Activated CD8-positive, alpha-beta memory T cell treated with anti-CD3 and anti-CD28 coated beads, Interleukin-2, amount 50 U/mL, for 1 hour (primary cell): ENCODE data around the gene MB21D2.
"Not testable (repeated sequence)": the region's sequence is repeated elsewhere in the genome, so short reads cannot be mapped to it uniquely, and the experiment has no call there.

ENCODE experiments used
- DNase-seq: peaks from one replicate; pipeline ENCODE4 v3.0.0-alpha.2; 2020; ENCODE audit errors: extremely low read depth

MB21D2 gene, protein sequence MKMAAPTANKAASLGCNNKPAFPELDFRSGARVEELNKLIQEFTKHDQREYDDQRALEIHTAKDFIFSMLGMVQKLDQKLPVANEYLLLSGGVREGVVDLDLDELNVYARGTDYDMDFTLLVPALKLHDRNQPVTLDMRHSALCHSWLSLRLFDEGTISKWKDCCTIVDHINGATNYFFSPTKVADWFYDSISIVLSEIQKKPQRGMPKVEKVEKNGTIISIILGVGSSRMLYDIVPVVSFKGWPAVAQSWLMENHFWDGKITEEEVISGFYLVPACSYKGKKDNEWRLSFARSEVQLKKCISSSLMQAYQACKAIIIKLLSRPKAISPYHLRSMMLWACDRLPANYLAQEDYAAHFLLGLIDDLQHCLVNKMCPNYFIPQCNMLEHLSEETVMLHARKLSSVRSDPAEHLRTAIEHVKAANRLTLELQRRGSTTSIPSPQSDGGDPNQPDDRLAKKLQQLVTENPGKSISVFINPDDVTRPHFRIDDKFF

DNA sequence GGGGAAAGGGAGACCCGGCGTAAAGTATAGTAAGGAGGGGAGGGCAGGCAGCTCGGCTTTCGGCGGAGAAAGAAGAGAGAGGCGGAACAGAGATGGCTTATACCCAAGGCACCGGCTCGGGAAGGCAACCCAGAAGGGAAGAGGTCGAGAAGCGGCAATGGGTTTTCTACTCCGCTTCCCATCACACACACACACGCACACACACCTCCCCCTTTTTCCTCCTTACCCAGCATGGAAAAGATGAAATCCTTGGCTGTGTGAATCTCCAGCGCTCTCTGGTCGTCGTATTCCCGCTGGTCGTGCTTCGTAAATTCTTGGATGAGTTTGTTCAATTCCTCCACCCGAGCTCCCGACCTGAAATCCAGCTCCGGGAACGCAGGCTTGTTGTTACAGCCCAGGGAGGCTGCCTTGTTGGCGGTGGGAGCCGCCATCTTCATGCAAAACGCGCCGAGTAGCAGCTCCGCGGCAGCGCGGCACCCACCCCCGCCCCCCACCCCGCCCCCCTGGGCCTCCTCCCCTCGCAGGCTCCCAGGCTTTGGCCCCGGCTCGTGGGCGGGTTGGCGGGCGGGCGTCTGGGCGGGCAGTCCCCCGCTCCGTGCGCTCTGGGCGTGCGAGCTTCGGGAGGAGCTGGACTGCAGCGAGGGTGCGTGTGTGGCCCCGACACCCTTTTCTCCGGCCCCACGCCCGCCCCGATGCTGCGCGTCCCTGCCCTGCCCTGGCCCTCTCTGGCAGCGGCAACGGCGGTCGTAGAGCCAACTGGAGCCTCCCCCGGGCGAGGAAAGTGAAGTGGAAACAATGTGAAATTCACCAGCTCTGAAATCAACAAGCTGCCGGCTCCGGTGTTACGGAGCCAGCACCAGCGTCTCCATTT, at the start of gene MB21D2:
MB21D2 (minus strand) TSS at position 453 of the 871 bp plus-strand sequence; CDS start at position 437, 16 bp downstream.
- peak; percentile 1 for DNase-seq

DNA sequence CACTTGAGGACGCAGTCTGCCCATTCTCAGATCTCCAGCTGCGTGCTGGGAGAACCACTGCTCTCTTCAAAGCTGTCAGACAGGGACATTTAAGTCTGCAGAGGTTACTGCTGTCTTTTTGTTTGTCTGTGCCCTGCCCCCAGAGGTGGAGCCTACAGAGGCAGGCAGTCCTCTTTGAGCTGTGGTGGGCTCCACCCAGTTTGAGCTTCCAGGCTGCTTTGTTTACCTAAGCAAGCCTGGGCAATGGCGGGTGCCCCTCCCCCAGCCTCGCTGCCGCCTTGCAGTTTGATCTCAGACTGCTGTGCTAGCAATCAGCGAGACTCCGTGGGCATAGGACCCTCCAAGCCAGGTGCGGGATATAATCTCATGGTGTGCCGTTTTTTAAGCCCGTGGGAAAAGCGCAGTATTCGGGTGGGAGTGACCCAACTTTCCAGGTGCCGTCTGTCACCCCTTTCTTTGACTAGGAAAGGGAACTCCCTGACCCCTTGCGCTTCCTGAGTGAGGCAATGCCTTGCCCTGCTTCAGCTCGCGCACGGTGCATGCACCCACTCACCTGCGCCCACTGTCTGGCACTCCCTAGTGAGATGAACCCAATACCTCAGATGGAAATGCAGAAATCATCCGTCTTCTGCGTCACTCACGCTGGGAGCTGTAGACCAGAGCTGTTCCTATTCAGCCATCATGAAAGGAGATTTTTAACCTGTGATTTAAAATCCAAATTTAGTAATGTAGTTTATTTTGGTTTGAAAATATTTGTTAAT, 47.5 kb upstream of the MB21D2 start:
- not testable (repeated sequence) for DNase-seq

DNA sequence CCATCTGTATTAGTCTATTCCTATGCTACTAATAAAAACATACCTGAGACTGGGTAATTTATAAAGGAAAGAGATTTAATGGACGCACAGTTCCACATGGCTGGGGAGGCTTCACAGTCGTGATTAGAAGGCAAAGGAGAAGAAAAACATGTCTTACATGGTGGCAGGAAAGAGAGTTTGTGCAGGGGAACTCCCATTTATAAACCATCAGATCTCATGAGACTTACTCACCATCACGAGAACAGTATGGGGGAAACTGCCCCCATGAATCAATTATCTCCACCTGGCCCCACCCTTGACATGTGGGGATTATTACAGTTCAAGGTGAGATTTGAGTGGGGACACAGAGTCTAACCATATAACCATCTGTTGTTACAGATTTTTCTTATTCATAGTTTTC, 42.1 kb upstream of the MB21D2 start:
- no peak for DNase-seq

DNA sequence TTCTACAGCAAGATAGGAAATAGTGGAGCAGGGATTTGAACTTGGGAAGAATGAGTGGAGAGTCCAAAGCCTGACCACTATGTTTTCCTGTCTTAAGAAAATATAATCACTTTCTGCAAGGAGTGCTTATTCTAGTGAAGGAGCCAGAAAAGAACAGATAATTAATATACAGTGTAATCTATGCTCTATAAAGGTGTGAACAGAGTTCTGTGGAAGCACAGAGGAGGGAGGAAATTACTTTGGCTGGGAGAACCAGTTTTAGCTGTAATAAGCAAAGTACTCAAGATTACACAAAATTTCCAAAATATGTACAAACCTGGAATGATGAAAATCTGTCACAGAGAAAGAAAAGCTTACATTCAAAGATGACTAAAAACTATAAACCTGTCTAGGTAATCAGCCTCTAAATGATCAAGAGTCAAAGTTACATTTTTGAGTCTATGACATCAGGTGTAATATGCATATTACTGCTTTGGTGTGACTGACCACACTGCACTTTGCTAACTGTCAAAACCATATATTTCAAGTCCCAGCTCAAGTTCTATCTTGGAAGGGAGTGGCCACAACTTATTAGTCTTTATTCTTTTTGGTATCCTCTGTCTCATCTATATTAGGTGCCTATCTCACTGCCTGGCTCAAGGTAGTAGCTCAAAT, 40.7 kb upstream of the MB21D2 start:
- DNase-seq = no peak

DNA sequence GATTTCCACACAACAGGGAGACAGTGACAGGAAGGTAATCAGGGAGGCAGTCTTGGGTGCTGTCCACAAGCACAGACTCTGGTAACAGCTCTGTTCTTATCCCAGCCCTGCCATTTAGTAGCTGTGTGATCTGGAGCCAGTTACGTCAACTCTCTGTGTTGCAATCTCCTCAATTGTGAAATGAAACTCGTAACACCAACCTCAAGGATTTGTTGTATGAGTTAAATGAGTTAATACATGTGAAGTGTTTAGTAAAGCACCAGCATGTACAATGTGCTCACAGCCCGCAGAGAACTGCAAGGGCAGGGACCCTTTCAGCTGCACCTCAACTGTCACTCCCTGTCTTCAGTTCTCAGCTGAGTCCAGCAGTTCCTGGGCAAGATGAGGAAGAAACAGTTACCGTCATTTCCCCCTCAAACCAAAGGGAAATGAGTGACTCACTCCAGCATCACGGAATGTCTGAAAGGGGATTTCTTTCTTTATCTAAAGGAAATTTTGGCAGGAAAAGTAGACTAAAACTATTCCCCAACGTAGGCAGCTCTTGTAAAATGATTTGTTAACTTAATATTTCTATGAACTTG, 39.9 kb upstream of the MB21D2 start:
- DNase-seq = no peak

DNA sequence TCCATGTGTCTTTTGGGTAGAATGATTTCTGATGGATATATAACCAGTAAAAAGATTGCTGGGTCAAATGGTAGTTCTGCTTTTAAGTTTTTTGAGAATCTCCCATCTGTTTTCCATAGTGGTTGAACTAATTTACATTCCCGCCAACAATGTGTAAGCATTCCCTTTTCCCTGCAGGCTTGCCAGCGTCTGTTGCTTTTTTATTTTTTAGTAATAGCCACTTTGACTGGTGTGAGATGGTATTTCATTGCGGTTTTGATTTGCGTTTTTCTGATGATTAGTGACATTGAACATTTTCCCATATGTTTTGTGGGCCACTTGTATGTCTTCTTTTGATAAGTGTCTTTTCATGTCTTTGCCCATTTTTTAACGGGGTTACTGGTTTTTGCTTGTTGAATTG, 36.3 kb upstream of the MB21D2 start:
- no peak for DNase-seq

DNA sequence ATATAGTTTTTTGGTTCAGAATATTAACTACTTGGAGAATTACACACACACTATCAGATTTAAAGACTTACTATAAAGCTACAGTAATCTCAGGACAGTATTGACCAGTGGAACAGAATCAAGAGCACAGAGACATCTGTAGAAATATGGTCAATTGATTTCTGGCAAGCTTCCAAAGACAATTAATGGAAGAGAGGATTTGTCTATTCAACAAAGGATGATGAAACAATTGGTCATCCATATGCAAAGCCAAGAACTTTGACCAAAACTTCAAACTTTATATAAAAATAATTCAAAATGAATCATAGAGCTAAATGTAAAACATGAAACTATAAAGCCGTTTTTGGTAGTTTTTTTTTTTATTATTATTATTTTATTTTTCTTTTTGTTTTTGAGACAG, 29.8 kb upstream of the MB21D2 start:
- DNase-seq = no peak

DNA sequence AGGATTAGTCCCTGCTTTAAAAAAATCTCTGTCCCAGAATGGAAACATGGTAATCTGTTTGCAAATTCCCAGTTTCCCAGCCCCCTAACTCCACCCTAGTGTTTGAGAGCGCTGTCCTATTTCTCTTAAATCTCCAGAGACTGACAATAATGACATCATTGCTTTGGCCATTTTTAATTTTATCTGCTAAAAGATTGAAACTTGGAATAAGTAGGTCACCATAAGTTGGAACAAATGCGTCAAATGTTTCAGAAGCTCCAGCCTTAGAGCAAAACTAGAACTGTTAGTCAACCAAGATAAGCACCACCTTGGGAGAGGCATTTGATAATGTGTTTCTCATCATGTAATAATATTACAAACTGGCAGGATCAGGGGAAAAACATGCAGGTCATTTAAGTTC, 25.7 kb upstream of the MB21D2 start:
- DNase-seq = no peak

DNA sequence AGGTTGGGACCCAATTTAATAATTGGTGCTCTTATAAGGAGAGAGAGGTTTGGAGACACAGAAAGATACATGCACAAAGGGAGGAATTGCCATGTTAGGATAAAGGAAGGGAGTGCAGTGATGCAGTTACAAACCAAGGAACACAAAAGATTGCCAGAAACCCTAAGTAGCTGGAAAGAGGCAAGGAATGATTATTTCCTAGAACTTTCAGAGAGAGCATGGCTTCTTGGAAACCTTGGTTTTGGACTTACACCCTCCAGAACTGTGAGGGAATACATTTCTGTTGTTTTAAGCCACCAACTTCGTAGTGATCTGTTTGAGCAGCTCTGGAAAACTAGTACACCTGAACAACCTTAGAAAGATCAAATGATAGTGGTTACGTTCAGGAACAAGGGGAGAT, 25.0 kb upstream of the MB21D2 start:
- no peak for DNase-seq

DNA sequence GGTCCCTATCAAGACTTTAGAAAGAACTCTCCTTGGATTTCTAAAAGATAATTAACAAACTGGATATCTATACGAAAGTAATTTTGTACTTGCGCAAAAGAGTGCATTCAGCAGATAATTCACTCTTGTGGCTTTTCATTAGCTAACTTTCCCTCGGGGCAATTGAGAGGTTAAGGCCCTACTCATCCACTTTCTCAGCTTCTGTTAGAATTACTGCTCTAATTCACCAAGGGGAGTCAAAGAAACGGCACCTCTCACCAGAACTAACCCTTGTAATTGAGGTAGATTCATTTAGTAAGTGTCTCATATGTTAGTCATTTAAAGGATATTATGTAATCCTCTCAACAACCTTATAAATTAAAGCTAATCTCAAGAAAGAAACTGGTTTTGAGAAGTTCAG, 22.5 kb upstream of the MB21D2 start:
- DNase-seq = no peak

DNA sequence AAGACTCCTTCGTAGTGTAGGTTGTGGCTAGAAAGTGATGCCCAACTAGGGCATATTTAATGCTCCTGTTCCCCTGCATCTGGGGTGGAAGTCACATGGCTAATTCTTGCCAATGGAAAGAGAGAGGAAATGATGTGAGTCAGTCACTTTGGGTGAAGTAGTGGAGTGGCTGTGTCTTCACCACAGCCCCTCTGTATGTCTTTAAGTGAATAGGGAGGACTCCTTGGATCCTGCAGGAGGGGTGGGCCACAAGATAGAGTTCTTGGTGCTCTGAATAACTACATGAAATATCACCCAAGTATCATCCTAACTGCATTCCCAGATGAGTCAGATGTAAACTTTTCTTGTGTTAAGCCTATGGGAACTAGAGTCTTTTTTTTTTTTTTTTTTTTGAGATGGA, 17.8 kb upstream of the MB21D2 start:
- no peak for DNase-seq

DNA sequence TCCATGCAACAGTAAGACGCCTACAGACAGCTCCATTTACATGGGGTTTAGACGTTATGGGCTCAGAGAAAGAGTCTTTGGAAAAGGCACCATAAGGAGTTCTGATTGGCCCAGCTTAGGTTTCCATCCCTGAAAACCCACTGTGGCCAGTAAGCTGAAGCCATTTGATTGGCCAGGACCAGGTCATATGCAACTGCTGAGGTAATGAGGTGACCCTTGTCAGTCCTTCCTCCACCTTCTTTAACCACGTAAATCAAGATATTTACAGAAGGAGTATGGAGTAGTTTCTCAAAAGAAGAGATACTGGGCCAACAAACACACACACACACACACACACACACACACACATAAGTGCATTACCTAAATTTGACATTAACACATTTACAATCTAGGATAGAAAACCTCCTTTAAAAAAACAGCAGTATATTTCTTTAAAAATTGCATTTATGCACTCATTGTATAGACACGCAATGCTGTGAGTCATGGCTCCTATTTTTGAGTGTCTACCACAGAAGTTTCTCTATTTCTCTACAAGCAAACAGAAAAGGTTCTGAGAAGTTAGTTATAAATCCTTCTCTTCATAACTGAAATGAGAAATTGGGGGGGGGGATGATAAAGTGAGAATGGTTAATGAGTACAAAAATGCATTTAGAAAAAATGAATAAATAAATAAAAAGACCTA, 16.3 kb upstream of the MB21D2 start:
- DNase-seq = no peak

DNA sequence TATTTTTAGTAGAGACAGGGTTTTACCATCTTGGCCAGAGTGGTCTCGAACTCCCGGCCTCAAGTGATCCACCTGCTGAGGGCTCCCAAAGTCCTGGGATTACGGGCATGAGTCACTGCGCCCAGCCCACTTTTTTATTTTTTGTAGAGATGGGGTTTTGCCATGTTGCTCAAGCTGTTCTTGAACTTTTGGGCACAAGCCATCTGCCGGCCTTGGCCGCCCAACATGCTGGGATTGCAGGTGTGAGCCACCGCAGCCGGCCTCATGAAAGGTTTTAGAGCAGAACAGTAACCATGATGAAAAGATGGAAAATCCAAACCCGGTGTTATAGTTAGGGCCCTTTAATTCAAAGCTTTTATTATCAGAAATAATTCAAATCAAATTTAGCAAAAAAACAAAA, 15.6 kb upstream of the MB21D2 start:
- DNase-seq = no peak

DNA sequence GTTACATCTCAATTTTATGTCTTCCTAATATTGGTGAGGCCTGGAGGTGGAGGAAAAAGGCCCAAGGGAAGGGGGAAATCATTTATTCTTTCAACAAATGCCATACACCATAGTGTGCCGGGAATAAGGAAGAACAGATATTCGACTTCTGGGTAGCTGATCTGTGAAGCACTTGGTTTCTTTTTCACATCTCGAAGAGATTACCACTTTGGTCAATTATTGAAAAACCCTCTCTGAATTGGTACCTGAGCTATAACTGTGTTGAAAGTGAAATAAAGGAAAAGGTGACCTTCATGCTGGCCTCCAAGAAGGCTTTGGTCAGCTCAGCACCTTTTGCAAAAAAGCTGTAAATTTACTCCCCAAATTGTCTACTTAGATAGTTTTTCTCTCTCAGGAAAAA, 14.2 kb upstream of the MB21D2 start:
- DNase-seq = no peak

DNA sequence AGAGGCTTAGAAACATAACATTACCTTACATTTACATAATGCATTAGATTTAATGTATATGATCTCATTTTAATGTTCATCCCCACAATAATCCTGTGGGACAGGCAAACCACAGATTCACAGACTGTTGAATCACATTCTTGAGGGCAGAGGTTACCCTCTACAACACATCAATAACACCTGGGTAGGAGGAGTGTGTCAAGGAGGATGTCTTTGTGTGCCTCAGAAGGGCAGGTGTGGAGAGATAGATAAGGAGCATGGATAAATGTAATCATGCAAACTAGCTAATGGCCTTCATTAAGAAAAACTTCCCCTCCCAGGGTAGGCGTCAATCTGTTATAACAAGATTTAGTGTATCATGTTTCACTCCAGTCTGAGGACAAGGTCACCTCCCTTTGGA, 12.9 kb upstream of the MB21D2 start:
- no peak for DNase-seq

DNA sequence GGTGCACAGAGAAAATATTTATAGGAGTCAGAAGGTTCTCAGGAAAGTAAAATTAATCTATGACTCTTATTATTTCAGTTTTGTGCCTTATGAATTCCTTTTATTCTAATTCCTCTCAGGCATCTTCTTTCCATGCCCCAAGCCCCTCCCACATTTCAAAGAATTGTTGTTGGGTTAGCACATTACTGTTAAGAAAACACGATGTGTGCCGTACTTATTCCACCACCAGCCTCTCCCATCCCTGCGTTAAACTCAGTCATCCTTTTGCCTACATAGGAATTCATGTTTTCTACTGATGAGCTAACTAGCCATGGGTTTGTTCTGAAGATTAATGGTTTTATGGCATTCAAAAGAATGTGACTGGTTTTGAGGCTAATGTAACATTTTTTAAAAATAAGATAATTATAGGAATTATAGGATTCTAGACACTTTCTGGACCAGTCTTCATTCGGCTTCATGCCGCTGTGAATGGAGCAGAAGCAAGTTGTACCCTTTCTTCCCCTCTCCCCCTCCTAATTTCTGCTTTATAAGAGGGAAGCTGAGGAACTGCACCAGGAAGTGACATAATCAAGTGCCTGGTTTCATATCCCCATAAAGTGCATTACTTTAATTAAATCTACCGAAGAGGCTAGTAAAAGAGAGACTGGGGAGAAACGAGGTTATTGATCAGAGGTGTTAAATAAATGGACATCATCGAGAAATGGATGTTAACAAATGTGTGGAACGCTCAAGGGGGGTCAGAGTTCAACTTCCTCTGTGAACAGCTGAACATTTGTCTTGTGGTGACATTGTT, 12.3 kb upstream of the MB21D2 start:
- no peak for DNase-seq

DNA sequence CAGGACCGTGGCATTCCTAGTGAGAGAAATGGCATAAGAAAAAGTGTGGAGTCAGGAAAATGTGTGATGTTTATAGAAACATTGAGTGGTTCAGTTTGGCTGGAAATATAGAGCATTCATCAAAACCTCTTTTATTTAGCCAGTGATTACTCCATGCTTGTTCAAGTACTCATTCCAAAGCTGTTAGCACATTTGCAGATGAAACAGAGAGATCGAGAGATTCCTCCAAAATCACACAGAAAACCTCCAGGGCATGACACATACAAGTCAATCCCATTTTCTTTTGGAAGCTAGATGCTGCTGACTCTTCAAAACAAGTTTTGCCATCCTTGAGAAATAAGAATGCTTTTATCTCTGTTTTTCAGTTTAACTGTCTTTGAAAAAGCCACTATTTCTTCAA, 11.5 kb upstream of the MB21D2 start:
- DNase-seq = no peak

DNA sequence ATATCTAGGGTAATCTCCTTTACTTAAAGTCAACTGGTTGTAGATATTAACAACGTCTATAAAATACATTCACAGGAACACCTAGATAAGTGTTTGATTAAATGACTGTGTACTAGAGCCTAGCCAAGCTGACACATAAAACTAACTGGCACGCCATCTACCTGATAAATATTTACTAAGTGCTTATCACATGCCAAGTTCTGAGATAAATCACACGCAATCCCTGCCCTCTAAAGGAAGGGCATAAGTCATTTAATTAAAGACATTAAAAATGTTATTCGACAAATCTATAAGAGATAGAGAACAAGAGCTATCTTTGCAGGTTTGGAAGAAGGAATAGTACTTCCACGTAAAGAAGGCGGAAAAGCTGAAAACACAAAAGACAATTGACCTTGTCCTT, 11.1 kb upstream of the MB21D2 start:
- no peak for DNase-seq

DNA sequence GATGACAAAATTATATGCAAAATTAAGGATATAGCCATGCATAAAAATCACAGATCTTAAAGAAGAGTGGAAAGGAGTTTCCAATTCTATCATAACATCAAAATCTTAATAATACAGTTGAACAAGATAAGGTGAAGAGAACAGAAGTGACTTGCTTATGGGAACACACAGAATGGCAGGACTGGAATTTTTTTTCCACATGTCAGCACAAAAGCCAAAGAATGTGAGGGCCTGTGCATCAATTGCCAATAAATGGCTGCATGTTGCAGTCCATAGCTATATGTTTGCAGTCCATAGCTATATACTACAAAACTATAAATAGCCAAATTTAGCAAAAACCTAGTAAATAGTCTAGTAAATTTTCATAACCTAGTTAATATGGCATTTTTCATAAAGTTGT, 10.4 kb upstream of the MB21D2 start:
- DNase-seq = no peak

DNA sequence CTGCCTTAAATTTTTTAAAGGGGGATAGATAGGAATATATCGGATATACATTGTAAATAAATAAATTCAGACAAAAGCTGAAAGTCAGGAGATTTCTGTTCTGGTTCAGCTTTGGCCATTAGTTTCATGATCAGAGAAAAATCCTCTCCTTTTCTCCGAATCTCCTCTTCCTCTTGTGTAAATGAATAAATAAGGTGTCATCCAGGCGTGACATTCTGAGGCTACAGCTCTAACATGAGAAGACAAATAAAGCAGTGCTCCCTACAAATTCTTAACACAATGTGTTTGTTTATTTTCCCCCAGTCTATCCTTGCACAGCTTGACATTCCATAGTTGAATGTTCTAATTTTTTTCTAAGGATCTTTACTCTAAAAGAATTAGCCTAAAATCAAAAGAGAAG, 9.4 kb upstream of the MB21D2 start:
- DNase-seq = no peak
